ENCODE data around the gene SPTLC2. TPM values are rescaled to one million over a fixed set of nuclear protein-coding genes. Genes with fewer than 3 reads are reported as not detected.

The SPTLC2 gene
- total and polyA plus RNA-seq, 2 of the 8 experiments (the other 6 are each of a cell fraction or from before 2014, with no cell fraction given): 8.9 to 35.1 TPM

DNA sequence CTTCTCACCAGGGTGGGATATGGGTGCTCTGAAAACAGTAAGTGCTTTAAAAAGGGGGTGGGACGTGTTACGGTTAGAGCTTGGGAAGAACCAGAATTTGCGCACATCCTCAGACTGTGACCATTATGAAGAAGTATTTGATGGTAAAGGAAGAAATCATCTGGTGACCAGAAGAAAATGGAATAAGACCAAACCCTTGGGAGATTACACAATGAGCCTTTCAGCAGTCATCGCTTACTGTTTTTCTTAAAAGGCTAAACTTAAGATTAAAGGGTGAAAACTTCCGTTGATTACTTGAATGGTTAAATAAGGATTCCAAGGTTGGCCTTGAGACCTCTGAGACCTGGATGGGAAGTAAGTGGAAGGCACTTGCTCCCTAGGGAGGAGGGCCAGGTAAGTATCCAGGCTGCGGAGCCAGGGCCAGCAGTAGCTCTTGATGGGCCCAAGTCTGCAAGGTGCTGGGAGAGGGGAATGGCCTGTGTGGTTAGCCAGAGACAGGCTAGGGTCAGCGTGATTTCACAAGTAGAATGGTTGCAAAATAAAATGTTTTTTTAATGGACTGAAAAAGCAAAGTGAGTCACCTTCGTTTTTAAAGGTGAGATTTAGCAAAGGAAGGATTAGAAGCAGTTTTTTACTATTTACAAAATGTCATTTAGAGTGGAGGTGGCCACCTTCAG is 104.8 kb downstream of the SPTLC2 start:
- no peaks in the 10 kb centered on the region for H3K4me1 ChIP-seq (replicated peaks in 1 of 4; ENCODE audit: control insufficient read depth in 3 of 4, insufficient read depth in 4 of 4, low read length in 3 of 4)
- H2BK15ac ChIP-seq (ENCODE audit: low read length): no peak overlapping the region
- H2BK20ac ChIP-seq (ENCODE audit: low read length): no peak overlapping the region
- FAIRE-seq (no peak), DNase-seq (ENCODE audit: low read depth in 1 of 2, low spot score in 2 of 2) (no peak)
- no peak overlapping the region for H3K18ac ChIP-seq (ENCODE audit: extremely low read depth, low read length)
- H3K23me2 ChIP-seq (ENCODE audit: low read depth, low read length): no peaks in the 10 kb centered on the region
- no peak overlapping the region for H4K8ac ChIP-seq (ENCODE audit: extremely low read depth, insufficient read depth, low read length)
- H3K36me3 ChIP-seq (ENCODE audit: control insufficient read depth in 2 of 4, insufficient read depth in 4 of 4, low read length in 3 of 4): peaks cover 5 to 19% (median 12%) of the 10 kb centered on the region in 4 experiments
- CTCF ChIA-PET (ENCODE audit: partially characterized antibody): interaction anchor here (1.9 kb wide), 1 partner anchor 35 kb away, joined by 4 read pairs; no protein-coding TSS in a partner anchor
- H2BK5ac ChIP-seq (ENCODE audit: low read depth, low read length): no peak overlapping the region
- H3K23ac ChIP-seq (ENCODE audit: insufficient read length): no peak overlapping the region
- no peak overlapping the region for H3K56ac ChIP-seq (replicated peaks; ENCODE audit: insufficient read length, low read depth, low read length)
- no peaks in the 10 kb centered on the region for H3K79me1 ChIP-seq (ENCODE audit: low read depth, low read length)
- no peaks in the 10 kb centered on the region for H3K79me2 ChIP-seq (ENCODE audit: control insufficient read depth in 1 of 2, insufficient read depth in 2 of 2, low read length in 2 of 2)
- H2BK120ac ChIP-seq (replicated peaks; ENCODE audit: low read depth, low read length): no peak overlapping the region
- H3K4me3 ChIP-seq (ENCODE audit: extremely low read depth in 1 of 4, insufficient read depth in 2 of 4, low read depth in 3 of 4, low read length in 4 of 4): no peak overlapping the region
- H3K9me3 ChIP-seq (ENCODE audit: insufficient read depth in 2 of 2, low read depth in 1 of 2, low read length in 1 of 2): no peaks in the 10 kb centered on the region
- H2BK12ac ChIP-seq (ENCODE audit: low read depth, low read length): no peak overlapping the region
- H4K20me1 ChIP-seq (replicated peaks in 1 of 2; ENCODE audit: control insufficient read depth in 1 of 2, insufficient read depth in 2 of 2, low read length in 2 of 2): no peaks in the 10 kb centered on the region
- POLR2A ChIA-PET (ENCODE audit: partially characterized antibody): no interaction called here
- H3K27me3 ChIP-seq (replicated peaks in 1 of 4; ENCODE audit: control insufficient read depth in 3 of 4, extremely low read depth in 1 of 4, insufficient read depth in 3 of 4, low read length in 3 of 4): no peaks in the 10 kb centered on the region
- H3K4me2 ChIP-seq (ENCODE audit: insufficient read depth in 1 of 2, low read depth in 2 of 2, low read length in 2 of 2): no peak overlapping the region
- H3K9ac ChIP-seq (replicated peaks in 1 of 4; ENCODE audit: extremely low read depth in 1 of 4, low read depth in 3 of 4, low read length in 3 of 4): no peak overlapping the region
- no peak overlapping the region for H2AK5ac ChIP-seq (ENCODE audit: low read depth, low read length)
- H3K27ac ChIP-seq (ENCODE audit: low read depth, low read length): no peak overlapping the region
- H3K14ac ChIP-seq (ENCODE audit: insufficient read length): no peak overlapping the region
- H4K91ac ChIP-seq (replicated peaks; ENCODE audit: insufficient read length, low read length): no peak overlapping the region
- no peak overlapping the region for H3K4ac ChIP-seq (replicated peaks; ENCODE audit: insufficient read length, low read depth, low read length)
- 97% methylated on average over 8 of the region's 8 CpGs; no CpG with 5 or more reads in 1 of the 2 experiments for WGBS, 2 experiments (ENCODE audit: extremely low coverage in 1 of 2, insufficient coverage in 1 of 2, insufficient read length in 1 of 2, insufficient replicate concordance in 2 of 2, low coverage in 1 of 2, low lambda C conversion rate in 2 of 2, missing lambda C conversion rate in 1 of 2)
- H2AFZ ChIP-seq (ENCODE audit: low read length): no peak overlapping the region
- no peak overlapping the region for H4K5ac ChIP-seq (ENCODE audit: insufficient read length, low read depth, low read length)
- TF ChIP-seq, protein P1, sequence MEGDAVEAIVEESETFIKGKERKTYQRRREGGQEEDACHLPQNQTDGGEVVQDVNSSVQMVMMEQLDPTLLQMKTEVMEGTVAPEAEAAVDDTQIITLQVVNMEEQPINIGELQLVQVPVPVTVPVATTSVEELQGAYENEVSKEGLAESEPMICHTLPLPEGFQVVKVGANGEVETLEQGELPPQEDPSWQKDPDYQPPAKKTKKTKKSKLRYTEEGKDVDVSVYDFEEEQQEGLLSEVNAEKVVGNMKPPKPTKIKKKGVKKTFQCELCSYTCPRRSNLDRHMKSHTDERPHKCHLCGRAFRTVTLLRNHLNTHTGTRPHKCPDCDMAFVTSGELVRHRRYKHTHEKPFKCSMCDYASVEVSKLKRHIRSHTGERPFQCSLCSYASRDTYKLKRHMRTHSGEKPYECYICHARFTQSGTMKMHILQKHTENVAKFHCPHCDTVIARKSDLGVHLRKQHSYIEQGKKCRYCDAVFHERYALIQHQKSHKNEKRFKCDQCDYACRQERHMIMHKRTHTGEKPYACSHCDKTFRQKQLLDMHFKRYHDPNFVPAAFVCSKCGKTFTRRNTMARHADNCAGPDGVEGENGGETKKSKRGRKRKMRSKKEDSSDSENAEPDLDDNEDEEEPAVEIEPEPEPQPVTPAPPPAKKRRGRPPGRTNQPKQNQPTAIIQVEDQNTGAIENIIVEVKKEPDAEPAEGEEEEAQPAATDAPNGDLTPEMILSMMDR (IDR thresholded peaks at IDR 0.05; ENCODE audit: control extremely low read depth in 1 of 3, insufficient read depth in 1 of 3, low read depth in 1 of 3, low read length in 3 of 3): no peak
- no peak for TF ChIP-seq EP300 (IDR thresholded peaks at IDR 0.05; ENCODE audit: borderline replicate concordance in 1 of 2, low read depth in 2 of 2, low read length in 2 of 2)
- no peak for TF ChIP-seq CHD1 (IDR thresholded peaks at IDR 0.05; ENCODE audit: low read depth, low read length)
- no peak for TF ChIP-seq USF2 (IDR thresholded peaks at IDR 0.05; ENCODE audit: low read length)
- TF ChIP-seq SIRT6 (IDR thresholded peaks at IDR 0.05; ENCODE audit: low read length): no peak
- TF ChIP-seq JUND (IDR thresholded peaks at IDR 0.05; ENCODE audit: low read length): no peak
- TF ChIP-seq ZNF274 (IDR thresholded peaks at IDR 0.05; ENCODE audit: borderline replicate concordance, extremely low read depth, low read length): no peak
- TF ChIP-seq BACH1 (IDR thresholded peaks at IDR 0.05; ENCODE audit: low read length): no peak
- no peak for TF ChIP-seq RAD21 (IDR thresholded peaks at IDR 0.05 in 1 of 2, conservative IDR thresholded peaks at IDR 0.05 in 1 of 2; ENCODE audit: low read depth in 2 of 2, low read length in 2 of 2)
